Nephron (organoid): ENCODE results near the gene NPTX1.
A peak's percentile ranks its signal among the peaks of the same experiment; 100 is the strongest.

ENCODE experiments used
- H3K27ac Mint-ChIP-seq, 3 experiments: 2 replicates each; pipeline ENCODE4 v1.8.0; 2020; ENCODE audit warnings: mixed read lengths in 3 of 3, mild to moderate bottlenecking in 2 of 3, moderate library complexity in 1 of 3
- H3K27me3 Mint-ChIP-seq: 2 replicates; pipeline ENCODE4 v1.8.0; 2021; ENCODE audit warnings: low read depth, mild to moderate bottlenecking, moderate library complexity, mixed read lengths
- H3K36me3 Mint-ChIP-seq: 2 replicates; pipeline ENCODE4 v1.8.0; 2020; ENCODE audit warnings: low read depth, mixed read lengths
- H3K4me1 Mint-ChIP-seq: 2 replicates; pipeline ENCODE4 v1.8.0; 2020; ENCODE audit warnings: mixed read lengths
- H3K4me3 Mint-ChIP-seq, 3 experiments: 2 replicates each; pipeline ENCODE4 v1.8.0; 2020; ENCODE audit warnings: mild to moderate bottlenecking in 3 of 3, mixed read lengths in 3 of 3, moderate library complexity in 2 of 3
- H3K9me3 Mint-ChIP-seq: 2 replicates; pipeline ENCODE4 v1.8.0; 2020; ENCODE audit warnings: mixed read lengths
- CTCF ChIP-seq, 3 experiments: fragments of 200-600 bp; sonication (generic); IDR thresholded peaks; one replicate each; pipeline ENCODE4 v1.5.0; 2021; ENCODE audit warnings: antibody characterized with exemption in 3 of 3; ENCODE audit not compliant: unreplicated experiment in 3 of 3

Gene NPTX1

GRCh38 chr17:80478487-80479245 is 2.3 kb upstream of the NPTX1 start:
- no peaks in the 10 kb centered on the region for H3K9me3 Mint-ChIP-seq

GRCh38 chr17:80477647-80478478 is 1.5 kb upstream of the NPTX1 start:
- H3K4me3 Mint-ChIP-seq: no peak overlapping the region
- H3K4me1 Mint-ChIP-seq: peaks cover 11% of the 10 kb centered on the region
- no peaks in the 10 kb centered on the region for H3K36me3 Mint-ChIP-seq
- TF ChIP-seq CTCF (IDR thresholded peaks at IDR 0.05; ENCODE audit: unreplicated experiment in 3 of 3): peak; percentile 55 to 59 (median 57)
- H3K27ac Mint-ChIP-seq: no peak overlapping the region
- H3K9me3 Mint-ChIP-seq: no peaks in the 10 kb centered on the region
- H3K27me3 Mint-ChIP-seq: peaks cover 79% of the 10 kb centered on the region

More at GRCh38 chr17:80478487-80479245, 2.3 kb upstream of the NPTX1 start:
- Mint-ChIP-seq H3K27me3 (peaks cover 79% of the 10 kb centered on the region), H3K4me1 (peaks cover 11% of the 10 kb centered on the region), H3K4me3 (peak overlapping the region; percentile 64 to 73 (median 69)), H3K36me3 (no peaks in the 10 kb centered on the region), H3K27ac (no peak overlapping the region)
- TF ChIP-seq CTCF (IDR thresholded peaks at IDR 0.05; ENCODE audit: unreplicated experiment in 3 of 3): no peak

DNA sequence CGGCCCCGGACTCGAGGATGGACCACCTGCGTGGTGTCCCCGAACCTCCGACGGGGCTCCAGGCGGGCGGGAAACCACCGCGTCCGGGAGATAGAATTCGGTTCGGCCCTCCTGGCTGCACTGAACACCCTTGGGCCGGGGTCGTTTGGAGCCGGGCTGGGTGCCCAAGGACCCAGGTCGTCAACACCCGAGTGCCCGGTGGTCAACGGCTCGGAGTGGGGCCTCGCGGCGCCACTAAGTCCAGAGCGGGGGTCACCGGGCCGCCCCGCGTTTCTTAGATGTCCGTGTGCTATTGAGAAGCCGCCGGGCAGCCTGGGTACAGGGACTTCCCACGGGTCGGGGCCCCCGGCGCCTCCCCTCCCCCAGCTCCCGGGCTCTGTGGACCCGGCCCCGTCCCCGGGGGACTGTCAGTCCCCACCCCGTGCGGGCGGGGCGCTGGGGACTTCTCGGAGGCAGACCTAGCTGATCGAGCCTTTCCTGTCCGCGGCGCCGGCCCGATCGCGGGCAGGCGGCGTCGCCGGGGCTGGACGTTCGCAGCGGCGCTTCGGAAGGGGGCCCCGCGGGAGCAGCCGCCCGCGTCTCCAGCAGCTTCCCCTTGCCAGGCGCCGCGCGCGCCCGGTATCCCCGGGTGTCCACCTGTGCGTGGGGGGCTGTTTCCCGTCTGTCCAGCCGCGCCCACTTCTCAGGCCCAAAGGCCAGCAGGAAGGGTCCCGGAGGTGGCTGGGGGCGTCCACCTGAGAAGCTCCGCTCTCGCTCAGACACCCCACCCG is 655 bp upstream of the NPTX1 start:
- no peak for TF ChIP-seq CTCF (IDR thresholded peaks at IDR 0.05; ENCODE audit: unreplicated experiment in 3 of 3)
- Mint-ChIP-seq H3K36me3 (no peaks in the 10 kb centered on the region), H3K9me3 (no peaks in the 10 kb centered on the region), H3K27ac (no peak overlapping the region), H3K4me1 (peaks cover 11% of the 10 kb centered on the region), H3K4me3 (no peak overlapping the region), H3K27me3 (peaks cover 79% of the 10 kb centered on the region)

- TF ChIP-seq CTCF (IDR thresholded peaks at IDR 0.05; ENCODE audit: unreplicated experiment in 3 of 3): no peak
- no peak overlapping the region for H3K27ac Mint-ChIP-seq
- peak overlapping the region; percentile 30 to 74 (median 73) for H3K4me3 Mint-ChIP-seq
- no peaks in the 10 kb centered on the region for H3K36me3 Mint-ChIP-seq
- peaks cover 79% of the 10 kb centered on the region for H3K27me3 Mint-ChIP-seq
- H3K4me1 Mint-ChIP-seq: peaks cover 11% of the 10 kb centered on the region
- no peaks in the 10 kb centered on the region for H3K9me3 Mint-ChIP-seq
Observed at GRCh38 chr17:80474961-80475909, 1.2 kb downstream of the NPTX1 start.
